NCI-H1417 (cell line): ENCODE measurements around the gene STXBP5.
"Not testable (repeated sequence)": the region's sequence is repeated elsewhere in the genome, so short reads cannot be mapped to it uniquely, and the experiment has no call there.

Experiments used
- DNase-seq, 3 experiments: peaks; one replicate each; lab custom pipeline; 2025; lab: John Stamatoyannopoulos, UW

Gene STXBP5

GRCh38 chr6:147297663-147298316 lies 93.6 kb downstream of the STXBP5 start:
- no peak for DNase-seq

DNA sequence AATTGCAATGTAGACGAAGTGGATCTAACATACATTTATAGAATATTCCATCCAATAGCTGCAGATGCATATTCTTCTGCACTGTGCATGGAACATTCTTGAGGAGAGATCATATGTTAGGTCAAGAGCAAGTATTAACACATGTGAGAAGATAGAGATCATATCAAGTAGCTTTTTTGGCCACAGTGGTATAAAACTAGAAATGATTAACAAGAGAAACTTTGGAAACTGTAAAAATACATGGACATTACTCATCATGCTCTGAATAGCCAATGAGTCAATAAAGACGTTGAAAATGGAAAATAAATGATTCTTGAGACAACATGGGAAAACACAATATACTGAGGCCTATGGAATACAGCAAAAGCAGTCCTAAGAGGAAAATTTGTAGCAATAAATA lies 94.2 kb downstream of the STXBP5 start:
- no peak for DNase-seq

GRCh38 chr6:147299035-147299434 lies 94.8 kb downstream of the STXBP5 start:
- no peak for DNase-seq

DNA sequence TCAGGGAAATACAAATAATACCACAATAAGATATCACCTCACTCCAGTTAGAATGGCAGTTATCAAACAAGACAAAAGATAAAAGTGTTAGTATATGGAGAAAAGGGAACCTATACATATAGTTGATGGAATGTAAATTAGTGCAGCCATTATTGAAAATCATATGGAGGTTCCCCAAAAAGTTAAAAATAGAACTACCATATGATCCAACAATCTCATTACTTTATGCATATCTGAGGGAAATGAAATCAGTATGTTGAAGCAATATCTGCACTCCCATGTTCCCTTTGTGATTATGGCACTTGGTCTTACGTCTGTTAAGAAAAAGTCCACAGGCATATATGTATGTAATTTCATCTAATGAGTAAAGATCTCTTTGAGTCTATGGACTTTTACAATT lies 96.9 kb downstream of the STXBP5 start:
- DNase-seq: no peak

DNA sequence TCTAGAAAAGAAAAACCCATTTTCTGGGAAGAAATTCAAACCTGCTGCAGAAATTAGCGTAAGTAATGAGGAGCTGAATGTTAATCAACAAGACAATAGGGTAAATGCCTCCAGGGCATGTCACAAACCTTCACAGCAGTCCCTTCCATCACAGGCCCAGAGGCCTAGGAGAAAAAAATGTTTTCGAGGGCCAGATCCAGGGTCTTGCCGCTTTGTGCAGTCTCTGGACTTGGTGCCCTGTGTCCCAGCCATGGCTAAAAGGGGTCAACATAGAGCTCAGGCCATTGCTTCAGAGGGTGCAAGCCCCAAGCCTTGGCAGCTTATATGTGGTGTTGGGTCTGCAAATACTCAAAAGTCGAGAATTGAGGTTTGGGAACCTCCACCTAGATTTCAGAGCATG lies 99.8 kb downstream of the STXBP5 start:
- no peak for DNase-seq

DNA sequence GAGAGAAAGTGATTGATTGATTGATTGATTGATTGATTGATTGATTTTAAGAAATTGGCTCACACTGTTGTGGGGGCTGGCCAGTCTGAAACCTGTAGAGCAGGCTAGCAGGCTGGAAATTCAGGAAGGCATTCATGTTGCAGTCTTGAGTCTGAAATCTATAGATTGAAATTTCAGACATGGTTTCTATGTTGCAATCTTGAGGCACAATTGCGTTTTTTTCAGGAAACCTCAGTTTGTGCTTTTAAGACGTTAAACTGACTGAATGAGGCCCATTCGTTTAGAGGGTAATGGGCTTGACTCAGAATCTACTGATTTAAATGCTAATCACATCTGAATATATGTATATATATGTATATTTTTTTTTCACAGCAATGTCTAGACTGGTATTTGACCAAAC lies 106.3 kb downstream of the STXBP5 start:
- DNase-seq: no peak

- DNase-seq: no peak
Observed at GRCh38 chr6:147311218-147311617, 107.0 kb downstream of the STXBP5 start.

- DNase-seq: no peak
Observed at GRCh38 chr6:147321260-147321659, 117.0 kb downstream of the STXBP5 start.

DNA sequence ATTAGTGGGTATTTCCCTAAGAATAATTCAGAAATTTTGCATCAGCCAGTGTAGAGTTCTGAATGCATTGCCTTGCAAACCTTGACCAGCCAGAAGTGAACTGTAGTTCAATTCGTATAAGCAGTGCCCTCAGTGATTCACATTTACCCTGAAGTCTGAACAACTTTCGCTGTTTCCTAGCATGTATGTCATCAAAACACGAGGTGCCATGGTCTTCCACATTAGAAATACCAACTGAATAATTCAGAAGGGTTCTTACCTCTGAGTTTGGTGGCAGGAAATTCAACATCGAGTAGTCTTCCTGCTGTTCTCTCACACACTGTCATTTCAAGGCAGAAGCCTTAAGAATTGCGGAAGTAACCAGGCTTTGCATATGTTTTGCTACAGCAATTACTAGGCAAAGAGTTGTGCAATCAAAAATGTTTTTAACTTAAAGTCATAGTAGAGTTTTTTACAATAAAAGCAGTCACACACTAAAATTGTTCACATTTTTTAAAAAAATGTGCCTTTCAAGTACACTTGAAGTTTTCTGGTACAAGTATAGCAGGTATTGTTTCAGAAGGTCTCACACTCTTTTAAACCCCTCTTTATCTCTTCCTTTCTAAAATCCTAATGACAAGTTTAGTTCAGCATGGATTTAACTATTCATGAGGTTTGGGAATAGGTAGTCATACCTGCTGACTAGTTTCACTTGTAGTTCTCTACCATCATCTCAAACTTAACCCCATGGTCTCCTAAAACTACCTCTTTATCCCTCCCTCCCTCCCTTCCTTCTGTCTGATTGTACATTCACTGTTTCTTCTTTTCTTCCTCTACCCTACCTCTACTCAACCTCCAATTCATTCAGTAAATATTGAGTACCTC lies 118.3 kb downstream of the STXBP5 start:
- DNase-seq: no peak

- DNase-seq: no peak
Observed at GRCh38 chr6:147325557-147325956, 121.3 kb downstream of the STXBP5 start.

- no peak for DNase-seq
Observed at GRCh38 chr6:147331401-147331800, 127.2 kb downstream of the STXBP5 start.

GRCh38 chr6:147337921-147338320 lies 133.7 kb downstream of the STXBP5 start:
- no peak for DNase-seq

DNA sequence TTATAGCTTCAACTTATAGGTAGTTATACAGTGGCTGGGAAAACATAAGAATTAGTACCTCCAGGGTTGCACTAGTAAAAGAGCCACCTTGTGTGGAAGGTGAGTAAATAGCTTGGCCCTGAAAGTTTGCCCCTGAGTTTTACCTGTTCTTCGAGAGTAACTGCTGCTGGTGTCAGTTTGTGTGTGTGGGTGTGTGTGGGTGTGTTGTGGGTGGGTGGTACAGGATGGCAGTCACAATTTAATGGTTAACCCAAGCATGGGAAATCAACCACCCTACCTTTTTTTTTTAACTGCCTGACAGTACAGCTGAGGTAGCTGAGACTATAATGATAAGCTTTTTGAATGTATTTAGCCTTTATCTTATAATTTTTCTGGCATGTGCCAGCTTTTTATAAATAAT lies 137.3 kb downstream of the STXBP5 start:
- DNase-seq: no peak

- DNase-seq: no peak
Observed at GRCh38 chr6:147345902-147346301, 141.7 kb downstream of the STXBP5 start.

DNA sequence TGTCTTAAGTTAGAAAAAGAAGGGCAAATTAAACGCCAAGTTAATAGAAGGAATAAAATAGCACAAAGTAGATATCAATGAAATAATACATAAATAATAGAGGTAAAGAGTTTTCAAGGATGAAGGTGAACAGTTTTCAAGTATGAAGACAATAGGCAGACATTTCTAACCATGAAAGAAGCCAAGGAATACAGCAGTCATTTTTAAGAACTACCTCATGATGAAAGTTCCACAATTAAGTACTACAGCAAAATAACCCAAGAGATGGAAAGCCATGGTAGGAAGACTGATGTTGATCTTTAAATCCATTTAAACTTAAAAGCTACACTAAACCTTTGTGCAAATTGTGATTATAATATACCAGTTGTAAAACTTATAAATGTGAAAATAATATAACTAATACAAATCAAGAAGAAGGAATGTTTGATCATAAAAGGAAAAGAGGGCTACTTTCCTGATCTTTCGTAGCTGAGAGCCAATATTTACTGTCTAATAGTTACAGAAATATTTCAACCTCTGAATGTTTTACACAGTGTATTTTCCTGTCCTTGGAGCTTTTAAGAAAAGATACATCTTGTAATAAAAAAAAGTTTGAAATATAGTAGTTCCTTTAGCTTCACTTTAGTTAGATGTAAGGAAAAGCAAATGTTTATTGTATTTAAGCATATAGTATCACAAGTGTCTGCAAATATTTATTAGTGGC lies 143.1 kb downstream of the STXBP5 start:
- no peak for DNase-seq

DNA sequence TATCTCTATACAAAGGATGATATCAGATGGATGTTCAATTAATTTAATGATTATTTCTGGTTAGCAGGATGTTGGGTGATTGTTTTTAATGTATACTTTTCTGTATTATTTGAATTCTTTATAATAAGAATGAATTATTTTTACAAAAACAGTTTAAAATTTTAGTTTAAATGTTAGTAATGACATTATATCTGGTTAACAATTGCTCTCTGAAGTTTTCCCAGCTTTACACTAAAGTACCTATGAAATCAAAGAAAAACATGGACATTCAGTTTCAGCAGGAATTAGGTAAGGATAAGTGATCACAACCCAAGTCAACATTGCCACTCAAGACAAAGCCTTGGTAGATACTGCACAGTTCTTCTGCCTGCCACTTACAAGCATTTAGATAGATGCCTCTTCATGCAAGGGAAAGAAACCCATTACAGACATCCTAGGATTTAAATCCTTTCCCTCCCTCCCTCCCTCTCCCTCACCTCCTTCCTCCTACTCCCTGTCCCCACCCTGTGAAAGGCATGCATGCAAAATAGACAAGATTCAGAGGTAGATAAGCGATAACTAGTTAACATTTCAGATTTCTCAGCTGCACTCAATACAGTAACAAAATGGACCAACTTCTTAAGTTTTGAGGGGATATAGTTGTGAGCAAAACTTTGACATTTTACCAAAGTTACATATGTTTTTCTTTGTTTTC lies 143.8 kb downstream of the STXBP5 start:
- no peak for DNase-seq

DNA sequence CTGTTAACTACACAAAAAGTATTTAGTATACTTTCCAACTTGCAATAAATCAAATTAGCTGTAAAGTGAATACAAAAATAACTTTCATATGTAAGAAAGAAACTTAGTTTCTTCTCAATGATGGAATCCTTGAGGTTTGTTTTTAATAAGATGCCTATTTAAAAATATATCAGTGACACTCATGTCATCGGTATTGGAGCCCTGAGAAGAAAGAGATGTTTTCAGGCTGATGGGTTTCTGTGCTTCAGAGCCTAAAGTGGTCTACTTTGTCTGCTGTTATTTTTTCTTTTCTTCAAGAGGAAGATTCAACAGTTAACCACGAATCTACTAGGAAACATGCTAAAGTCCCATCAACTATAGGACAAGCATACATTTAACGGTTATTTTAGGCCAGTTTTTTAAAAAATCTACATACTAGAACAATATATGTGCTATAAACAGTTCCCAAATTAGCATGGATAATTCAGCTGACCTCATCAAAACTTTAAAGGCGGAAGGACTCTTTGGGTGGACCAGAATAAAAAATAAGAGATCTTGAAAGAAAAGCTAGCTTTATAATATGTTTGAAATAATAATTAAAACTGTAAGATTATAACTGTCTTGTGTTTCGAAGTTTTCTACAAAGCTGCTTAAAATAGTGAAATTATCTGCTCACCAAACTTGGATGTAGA lies 157.2 kb downstream of the STXBP5 start:
- DNase-seq: no peak

GRCh38 chr6:147366290-147366689 lies 162.1 kb downstream of the STXBP5 start:
- no peak for DNase-seq

- DNase-seq: peak in 1 of 3 experiments; percentile 30
Observed at GRCh38 chr6:147371325-147371724, 167.1 kb downstream of the STXBP5 start.

DNA sequence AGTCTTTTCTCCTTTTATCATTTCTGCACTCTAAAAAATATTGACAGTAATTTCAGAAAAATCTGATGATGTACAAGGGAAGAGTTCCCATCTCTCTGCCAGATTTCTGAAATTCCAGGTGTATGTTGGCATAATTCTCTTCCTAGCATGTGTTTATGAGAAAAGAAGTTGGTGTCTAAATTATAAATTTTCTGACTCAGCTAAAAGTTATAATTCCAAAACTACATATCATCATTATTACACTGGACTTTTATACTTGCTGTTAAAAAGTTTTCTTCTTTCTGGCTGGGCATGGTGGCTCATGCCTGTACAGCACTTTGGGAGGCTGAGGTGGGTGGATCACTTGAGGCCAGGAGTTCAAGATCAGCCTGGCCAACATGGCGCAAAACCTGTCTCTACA lies 168.6 kb downstream of the STXBP5 start:
- DNase-seq: no peak

GRCh38 chr6:147378819-147379218 lies 174.6 kb downstream of the STXBP5 start:
- no peak for DNase-seq

DNA sequence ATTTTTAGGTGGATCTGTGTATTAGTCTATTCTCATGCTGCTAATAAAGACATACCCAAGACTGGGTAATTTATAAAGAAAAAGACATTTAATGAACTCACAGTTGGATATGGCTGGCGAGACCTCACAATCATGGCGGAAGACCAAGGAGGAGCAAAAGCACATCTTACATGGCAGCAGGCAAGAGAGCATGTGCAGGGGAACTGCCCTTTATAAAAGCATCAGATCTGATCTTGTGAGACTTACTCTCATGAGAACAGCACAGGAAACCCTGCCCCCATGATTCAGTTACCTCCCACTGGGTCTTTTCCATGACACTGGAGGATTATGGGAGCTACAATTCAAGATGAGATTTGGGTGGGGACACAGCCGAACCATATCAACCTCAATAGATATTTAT lies 176.6 kb downstream of the STXBP5 start:
- not testable (repeated sequence) for DNase-seq
